Dendritic cell treated with granulocyte-macrophage colony-stimulating factor and Interleukin-4, amounts not matched to agents 40 ng/mL and 50 ng/mL, for 4 days (primary cell): ENCODE results near the gene LAIR2.

Source experiments
- H3K27ac Mint-ChIP-seq: one replicate; pipeline ENCODE4 v1.8.0; 2022; ENCODE audit warnings: mild to moderate bottlenecking, mixed read lengths
- H3K27me3 Mint-ChIP-seq: one replicate; pipeline ENCODE4 v1.8.0; 2022; ENCODE audit warnings: mild to moderate bottlenecking, mixed read lengths
- H3K36me3 Mint-ChIP-seq: one replicate; pipeline ENCODE4 v1.8.0; 2022; ENCODE audit warnings: low read depth, mixed read lengths
- H3K4me1 Mint-ChIP-seq: one replicate; pipeline ENCODE4 v1.8.0; 2022; ENCODE audit warnings: low read depth, mixed read lengths
- H3K4me3 Mint-ChIP-seq: one replicate; pipeline ENCODE4 v1.8.0; 2022; ENCODE audit warnings: mild to moderate bottlenecking, moderate library complexity, mixed read lengths
- H3K9me3 Mint-ChIP-seq: one replicate; pipeline ENCODE4 v1.8.0; 2022; ENCODE audit warnings: mixed read lengths
- intact Hi-C: fragments of 100-400 bp; cut with micrococcal nuclease; formaldehyde crosslinking; loops from one replicate; pipeline ENCODE4 v1.15.0; 2022

The LAIR2 gene

DNA sequence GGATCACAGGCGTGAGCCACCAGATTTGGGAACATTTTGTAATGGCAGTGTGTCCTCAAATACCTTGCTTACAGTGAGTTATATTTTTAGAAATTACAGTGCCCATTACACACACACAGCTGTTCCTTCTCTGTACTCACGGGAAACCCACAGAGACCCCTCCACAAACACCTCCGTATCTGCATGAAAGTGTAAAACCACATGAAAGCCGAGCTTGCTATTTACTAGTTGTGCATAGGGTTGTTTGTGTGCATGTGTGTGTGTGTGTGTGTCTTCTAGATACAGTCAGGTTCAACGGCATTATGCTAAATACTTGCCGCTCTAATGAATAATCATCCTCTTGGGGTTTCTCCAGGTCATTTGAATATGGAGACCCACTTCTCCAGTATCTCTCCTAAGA, 48.7 kb downstream of the LAIR2 start:
- Mint-ChIP-seq H3K36me3 (no peaks in the 10 kb centered on the region), H3K9me3 (no peaks in the 10 kb centered on the region), H3K4me1 (peaks cover 17% of the 10 kb centered on the region), H3K4me3 (no peak overlapping the region), H3K27ac (no peak overlapping the region), H3K27me3 (peaks cover 52% of the 10 kb centered on the region)
- intact Hi-C loops = no loop called here

GRCh38 chr19:54551950-54552912, 49.6 kb downstream of the LAIR2 start:
- intact Hi-C loops = no loop called here
- Mint-ChIP-seq H3K27me3 (peaks cover 43% of the 10 kb centered on the region), H3K4me3 (no peak overlapping the region), H3K9me3 (no peaks in the 10 kb centered on the region), H3K27ac (no peak overlapping the region), H3K36me3 (no peaks in the 10 kb centered on the region), H3K4me1 (peaks cover 17% of the 10 kb centered on the region)

DNA sequence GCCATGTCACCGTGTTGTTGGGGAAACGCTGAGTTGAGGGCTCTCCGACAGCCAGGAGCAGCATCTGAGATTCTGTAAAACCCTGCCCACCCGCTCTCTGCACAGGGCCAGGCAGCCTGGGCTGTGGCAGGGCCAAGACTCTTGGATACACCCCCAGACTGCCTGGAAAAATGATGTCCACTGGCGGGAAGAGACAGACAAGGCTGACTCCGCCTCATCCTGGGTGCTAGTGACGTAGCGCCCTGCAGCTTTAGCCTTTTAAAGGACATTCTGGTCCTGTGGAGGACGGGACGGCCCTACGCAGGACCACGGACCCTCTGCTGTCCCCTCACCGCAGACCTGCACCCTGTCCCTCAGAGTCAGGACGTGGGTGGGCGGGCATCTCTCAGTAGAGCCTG, 50.3 kb downstream of the LAIR2 start:
- intact Hi-C loops = no loop called here
- peaks cover 17% of the 10 kb centered on the region for H3K4me1 Mint-ChIP-seq
- H3K4me3 Mint-ChIP-seq = no peak overlapping the region
- H3K27ac Mint-ChIP-seq = no peak overlapping the region
- peaks cover 44% of the 10 kb centered on the region for H3K27me3 Mint-ChIP-seq
- no peaks in the 10 kb centered on the region for H3K9me3 Mint-ChIP-seq
- H3K36me3 Mint-ChIP-seq = no peaks in the 10 kb centered on the region

DNA sequence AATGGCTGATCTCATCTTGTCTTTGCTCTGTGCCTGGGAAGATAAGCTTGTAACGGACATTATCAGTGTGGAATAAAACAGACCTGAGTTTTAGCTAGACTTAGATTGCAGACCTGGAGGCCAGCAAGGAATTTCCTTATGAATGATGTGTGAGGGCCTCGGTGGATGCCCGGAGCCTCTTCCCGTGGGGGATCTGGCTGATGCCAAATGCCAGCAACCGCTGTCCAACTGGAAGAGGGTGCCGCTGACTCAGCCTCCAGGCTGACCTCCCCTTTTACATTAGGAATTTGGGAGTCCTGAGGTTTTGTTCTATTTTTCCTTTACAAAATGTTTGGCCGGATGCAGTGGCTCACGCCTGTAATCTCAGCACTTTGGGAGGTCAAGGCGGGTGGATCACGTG, 51.4 kb downstream of the LAIR2 start:
- intact Hi-C loops = no loop called here
- no peaks in the 10 kb centered on the region for H3K9me3 Mint-ChIP-seq
- H3K27ac Mint-ChIP-seq = no peak overlapping the region
- no peaks in the 10 kb centered on the region for H3K36me3 Mint-ChIP-seq
- peaks cover 17% of the 10 kb centered on the region for H3K4me1 Mint-ChIP-seq
- peaks cover 44% of the 10 kb centered on the region for H3K27me3 Mint-ChIP-seq
- no peak overlapping the region for H3K4me3 Mint-ChIP-seq

DNA sequence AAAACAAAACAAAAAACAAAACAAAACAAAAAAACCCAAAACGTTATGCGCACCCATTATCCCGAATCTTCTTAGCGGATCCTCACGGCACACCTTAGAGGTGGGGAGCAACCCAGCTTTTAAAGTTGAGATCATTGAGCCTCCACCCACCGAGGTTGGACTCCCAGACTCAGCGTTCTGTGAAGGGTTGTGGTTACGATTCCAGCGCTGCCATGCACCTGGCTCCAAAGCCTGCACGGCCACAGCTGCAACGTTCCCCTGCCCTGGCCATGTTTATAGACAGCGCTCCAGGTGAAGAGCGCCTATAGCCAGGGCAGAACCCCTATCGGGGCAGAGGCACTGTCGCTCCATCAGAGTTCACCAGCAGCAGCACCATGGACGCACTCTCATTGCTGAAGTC, 52.3 kb downstream of the LAIR2 start:
- H3K27me3 Mint-ChIP-seq = peaks cover 38% of the 10 kb centered on the region
- no peak overlapping the region for H3K27ac Mint-ChIP-seq
- intact Hi-C loops = no loop called here
- no peaks in the 10 kb centered on the region for H3K36me3 Mint-ChIP-seq
- no peaks in the 10 kb centered on the region for H3K9me3 Mint-ChIP-seq
- H3K4me1 Mint-ChIP-seq = peaks cover 17% of the 10 kb centered on the region
- H3K4me3 Mint-ChIP-seq = no peak overlapping the region

DNA sequence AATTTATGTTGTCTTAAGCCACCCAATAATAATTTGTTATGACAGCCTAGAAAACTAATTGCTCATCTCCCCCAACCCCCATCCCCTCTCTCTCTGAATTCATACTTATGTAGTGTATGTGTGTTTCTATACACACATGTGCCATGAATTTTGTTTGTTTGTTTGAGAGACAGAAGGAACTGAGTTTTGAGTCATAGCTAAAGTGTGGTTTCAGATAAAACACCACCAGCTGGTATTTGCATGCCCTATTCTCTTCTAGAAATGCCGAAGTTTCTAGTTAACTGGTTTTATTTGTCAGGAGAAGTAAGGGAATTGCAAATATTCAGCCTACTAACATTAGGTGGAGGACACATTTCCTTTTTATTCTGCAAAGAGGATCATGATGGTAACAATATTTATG, 53.6 kb downstream of the LAIR2 start:
- Mint-ChIP-seq H3K9me3 (no peaks in the 10 kb centered on the region), H3K27ac (no peak overlapping the region), H3K27me3 (peaks cover 40% of the 10 kb centered on the region), H3K4me3 (no peak overlapping the region), H3K4me1 (peaks cover 17% of the 10 kb centered on the region), H3K36me3 (no peaks in the 10 kb centered on the region)
- intact Hi-C loops = no loop called here

- peaks cover 31% of the 10 kb centered on the region for H3K27me3 Mint-ChIP-seq
- no peak overlapping the region for H3K27ac Mint-ChIP-seq
- H3K4me1 Mint-ChIP-seq = peaks cover 5% of the 10 kb centered on the region
- H3K36me3 Mint-ChIP-seq = no peaks in the 10 kb centered on the region
- intact Hi-C loops = no loop called here
- H3K9me3 Mint-ChIP-seq = no peaks in the 10 kb centered on the region
- no peak overlapping the region for H3K4me3 Mint-ChIP-seq
Observed at GRCh38 chr19:54558339-54558738, 55.7 kb downstream of the LAIR2 start.
